K562 (cell line): Measurements from ENCODE around the gene SNX33. TPM values are rescaled to one million over a fixed set of nuclear protein-coding genes. Genes with fewer than 3 reads are reported as not detected.

ENCODE experiments used
- ATAC-seq: fragments of 200-7000 bp; cut with Tn5 transposase; 3 replicates; pipeline ENCODE4 v1.9.1; 2020; ENCODE audit warnings: moderate library complexity
- BruUV-seq: library from RNA; stranded (reverse); fragments of 400-500 nt; replicated peaks from 2 replicates; lab custom pipeline; 2021; lab: Mats Ljungman, UMichigan
- CTCF ChIA-PET: fragments of 300-600 bp; formaldehyde crosslinking; extraction: SDS; loops from one replicate; lab custom pipeline; 2021; ENCODE audit warnings: low intra/inter-chr PET ratio; lab: Yijun Ruan, JAX
- POLR2A ChIA-PET: fragments of 300-600, 350-650 bp; sonication (Branson Sonifier 250); formaldehyde crosslinking; extraction: SDS; loops from one replicate; lab custom pipeline; 2021; ENCODE audit warnings: antibody characterized with exemption, inconsistent platforms; lab: Yijun Ruan, JAX
- DNase-seq, 4 experiments: peaks; one replicate each; pipeline versions ENCODE4 v3.0.0 to v3.0.0-alpha.2; 2011 to 2018; ENCODE audit warnings: low spot score in 3 of 4, mixed read lengths in 3 of 4; ENCODE audit errors: extremely low read depth in 1 of 4
- FAIRE-seq: peaks from 2 replicates; lab custom pipeline; 2011; peaks lifted over from hg19 to GRCh38; lab: Jason Lieb, UNC
- H2AFZ ChIP-seq: 2 replicates; pipeline ENCODE4 v1.6.0; 2011; ENCODE audit warnings: low read depth, low read length, control low read depth, inconsistent platforms
- H3K27ac ChIP-seq: fragments of 200-600 bp; 3 replicates; pipeline ENCODE4 v1.8.0; 2011; ENCODE audit warnings: low read depth, mild to moderate bottlenecking, control low read depth, inconsistent platforms, low read length, moderate library complexity, mixed read lengths; ENCODE audit errors: extremely low read depth
- H3K27me3 ChIP-seq, 2 experiments: fragments of 300-600 bp in 1 of 2; 2 replicates in 1 of 2; 3 replicates in 1 of 2; pipeline versions ENCODE4 v1.6.0 to v1.8.0; 2011; ENCODE audit warnings: inconsistent platforms in 2 of 2, low read length in 2 of 2, mild to moderate bottlenecking in 1 of 2, mixed read lengths in 1 of 2, moderate library complexity in 1 of 2; ENCODE audit not compliant: control insufficient read depth in 2 of 2, insufficient read depth in 2 of 2
- H3K36me3 ChIP-seq: fragments of 300-600 bp; 3 replicates; pipeline ENCODE4 v1.8.0; 2011; ENCODE audit warnings: mild to moderate bottlenecking, low read length, inconsistent platforms; ENCODE audit not compliant: control insufficient read depth, insufficient read depth
- H3K4me1 ChIP-seq, 2 experiments: fragments of 200-600 bp in 1 of 2; replicated peaks in 1 of 2; 2 replicates in 1 of 2; 3 replicates in 1 of 2; pipeline versions ENCODE4 v1.5.1 to v1.8.0; 2011; ENCODE audit warnings: inconsistent platforms in 2 of 2, low read length in 2 of 2, mild to moderate bottlenecking in 1 of 2, mixed read lengths in 1 of 2, moderate library complexity in 1 of 2; ENCODE audit not compliant: control insufficient read depth in 2 of 2, insufficient read depth in 2 of 2
- H3K4me2 ChIP-seq: 2 replicates; pipeline ENCODE4 v1.6.1; 2011; ENCODE audit warnings: low read length, control low read depth, inconsistent platforms, mixed read lengths; ENCODE audit not compliant: insufficient read depth
- H3K4me3 ChIP-seq: fragments of 200-600 bp; sonication (generic), shearing (Covaris generic); 2 replicates; pipeline ENCODE4 v1.5.1; 2016; ENCODE audit warnings: control low read depth, inconsistent platforms
- H3K79me2 ChIP-seq: fragments of 200-600 bp; 3 replicates; pipeline ENCODE4 v1.8.0; 2011; ENCODE audit warnings: low read length, inconsistent platforms; ENCODE audit not compliant: control insufficient read depth, insufficient read depth
- H3K9ac ChIP-seq, 2 experiments: 2 replicates each; pipeline versions ENCODE4 v1.6.0 to v1.6.1; 2011; ENCODE audit warnings: low read depth in 2 of 2, low read length in 2 of 2, control low read depth in 1 of 2, inconsistent platforms in 1 of 2, mild to moderate bottlenecking in 1 of 2, mixed read lengths in 1 of 2; ENCODE audit not compliant: insufficient read depth in 1 of 2
- H3K9me1 ChIP-seq: one replicate; pipeline ENCODE4 v1.6.0; 2011; ENCODE audit warnings: inconsistent platforms, mild to moderate bottlenecking, low read length, moderate library complexity; ENCODE audit not compliant: control insufficient read depth, insufficient read depth
- H3K9me3 ChIP-seq: replicated peaks from 2 replicates; pipeline ENCODE4 v1.5.1; 2011; ENCODE audit warnings: low read depth, low read length, inconsistent platforms; ENCODE audit not compliant: control insufficient read depth, insufficient read depth
- H4K20me1 ChIP-seq: replicated peaks from 2 replicates; pipeline ENCODE4 v1.6.1; 2011; ENCODE audit warnings: low read length, inconsistent platforms, mixed read lengths; ENCODE audit not compliant: control insufficient read depth, insufficient read depth
- CBX8 ChIP-seq: fragments of 200-600 bp; sonication (generic); IDR thresholded peaks from 2 replicates; pipeline ENCODE4 v1.6.1; 2012; ENCODE audit warnings: borderline replicate concordance, mixed run types, low read depth, mild to moderate bottlenecking, moderate library complexity, mixed read lengths, low read length, control low read depth, inconsistent platforms; ENCODE audit not compliant: poor library complexity, severe bottlenecking; ENCODE audit errors: extremely low read depth
- CHCHD3 ChIP-seq: fragments of 250-450 bp; sonication (Bioruptor Pico); IDR thresholded peaks from 2 replicates; pipeline ENCODE4 v2.1.2; 2022; ENCODE audit warnings: mild to moderate bottlenecking
- CREM ChIP-seq: IDR thresholded peaks from 2 replicates; pipeline ENCODE4 v1.6.1; 2014; ENCODE audit warnings: antibody characterized with exemption, low read depth
- GTF2A2 ChIP-seq: IDR thresholded peaks from 2 replicates; pipeline ENCODE4 v1.6.1; 2016; ENCODE audit warnings: mild to moderate bottlenecking, missing genetic modification characterization, missing compliant biosample characterization
- MAFF ChIP-seq: IDR thresholded peaks from 2 replicates; pipeline ENCODE4 v1.6.1; 2012; ENCODE audit warnings: low read length, improper control_type of control experiment
- MAFK ChIP-seq: IDR thresholded peaks from 2 replicates; pipeline ENCODE4 v1.6.1; 2011; ENCODE audit warnings: low read length, improper control_type of control experiment
- MYNN ChIP-seq, 2 experiments: sonication (generic); formaldehyde crosslinking in 1 of 2; IDR thresholded peaks; 2 replicates each; pipeline versions ENCODE4 v1.5.0 to v1.6.1; 2016 to 2020; ENCODE audit warnings: antibody characterized with exemption in 1 of 2, missing genetic modification reagents in 1 of 2
- NELFE ChIP-seq: IDR thresholded peaks from 2 replicates; pipeline ENCODE4 v1.6.1; 2011; ENCODE audit warnings: mild to moderate bottlenecking; ENCODE audit not compliant: insufficient read depth, insufficient read length
- RFX5 ChIP-seq: IDR thresholded peaks from 2 replicates; pipeline ENCODE4 v1.6.1; 2011; ENCODE audit warnings: low read depth, mild to moderate bottlenecking, improper control_type of control experiment, low read length
- THRAP3 ChIP-seq: fragments of 450-650 bp; IDR thresholded peaks from 2 replicates; pipeline ENCODE4 v1.6.1; 2016; ENCODE audit warnings: mild to moderate bottlenecking, inconsistent platforms, borderline replicate concordance
- XRCC5 ChIP-seq: fragments of 200-400 bp; formaldehyde crosslinking; IDR thresholded peaks from 2 replicates; pipeline ENCODE4 v1.6.1; 2017; ENCODE audit warnings: low read depth, mild to moderate bottlenecking, low read length
- ZC3H8 ChIP-seq: fragments of 450-650 bp; IDR thresholded peaks from 2 replicates; pipeline ENCODE4 v1.6.1; 2017
- ZFP36 ChIP-seq: fragments of 150-350 bp; IDR thresholded peaks from 2 replicates; pipeline ENCODE4 v1.6.1; 2018; ENCODE audit warnings: low read length, low read depth; ENCODE audit not compliant: partially characterized antibody
- ZNF165 ChIP-seq: fragments of 250-450 bp; sonication (Bioruptor Pico); IDR thresholded peaks from 2 replicates; pipeline ENCODE4 v1.4.0; 2020; ENCODE audit warnings: borderline replicate concordance
- ZNF583 ChIP-seq: fragments of 250-450 bp; sonication (Bioruptor Pico); IDR thresholded peaks from 2 replicates; pipeline ENCODE4 v1.4.0; 2020
- ZNF589 ChIP-seq: fragments of 200-800 bp; sonication (Bioruptor generic); IDR thresholded peaks from 2 replicates; pipeline ENCODE4 v1.6.1; 2016; ENCODE audit warnings: low read depth, missing genetic modification characterization, missing compliant biosample characterization
- ZSCAN32 ChIP-seq: fragments of 450-650 bp; formaldehyde crosslinking; IDR thresholded peaks from 2 replicates; pipeline ENCODE4 v1.4.0; 2020; ENCODE audit warnings: mild to moderate bottlenecking, moderate library complexity
- WGBS: fragments of 100-300 bp; shearing (Covaris generic); methylation state at CpG from one replicate; pipeline ENCODE4 v1.1.6; 2016; ENCODE audit warnings: low coverage, mixed read lengths; ENCODE audit not compliant: insufficient coverage; ENCODE audit errors: missing lambda C conversion rate; 5-methylcytosine and 5-hydroxymethylcytosine counted together
- in situ Hi-C: fragments of 300-500 bp; cut with MboI; formaldehyde crosslinking; loops from 4 replicates; pipeline ENCODE4 v1.15.0; 2018; ENCODE audit warnings: inconsistent platforms, mixed read lengths
- intact Hi-C: fragments of 100-400 bp; cut with micrococcal nuclease; formaldehyde crosslinking; loops from 2 replicates; pipeline ENCODE4 v1.14.2; 2022
- polyA plus RNA-seq, 8 experiments: library from polyadenylated mRNA; depleted of rRNA in 4 of 8; stranded (reverse) in 5 of 8; unstranded in 3 of 8; fragments of >200 nt; fragmentation: Nextera tagmentation in 2 of 8; fragmentation: Illumina TruSeq in 1 of 8; extraction: Ambion mirVana in 2 of 8; extraction: Trizol in 1 of 8; gene quantifications; 2 replicates each; pipeline versions ENCODE4 v1.2.1 to v1.2.3, GENCODE V29; 2011 to 2014; ENCODE audit warnings: inconsistent platforms in 1 of 8, missing spikeins in 1 of 8
- total RNA-seq, 7 experiments: library from RNA; depleted of rRNA in 6 of 7; stranded (reverse); fragments of >200 nt in 6 of 7; fragmentation: Illumina TruSeq in 2 of 7; extraction: Trizol in 2 of 7; gene quantifications; 2 replicates each; pipeline versions ENCODE4 v1.2.1 to v1.2.3, GENCODE V29; 2011 to 2021; ENCODE audit warnings: low replicate concordance in 1 of 7
- TF ChIP-seq, protein P1 (sequence below), 2 experiments: fragments of 450-650 bp; conservative IDR thresholded peaks; 2 replicates each; pipeline ENCODE4 v1.6.1; 2017; ENCODE audit warnings: mild to moderate bottlenecking in 2 of 2, moderate library complexity in 2 of 2
- TF ChIP-seq, protein P2 (sequence below): fragments of 250-450 bp; sonication (Bioruptor Pico); IDR thresholded peaks from 2 replicates; pipeline ENCODE4 v1.6.1; 2021; ENCODE audit warnings: mild to moderate bottlenecking
- TF ChIP-seq, protein P3 (sequence below): fragments of 450-650 bp; formaldehyde crosslinking; IDR thresholded peaks from 2 replicates; pipeline ENCODE4 v1.4.0; 2022; ENCODE audit warnings: mild to moderate bottlenecking, moderate library complexity

The SNX33 gene
- total and polyA plus RNA-seq, 9 of the 15 experiments (the other 6 are each of a cell fraction or from before 2014, with no cell fraction given), result 1.4 to 14.1 (median 8.2) TPM

DNA sequence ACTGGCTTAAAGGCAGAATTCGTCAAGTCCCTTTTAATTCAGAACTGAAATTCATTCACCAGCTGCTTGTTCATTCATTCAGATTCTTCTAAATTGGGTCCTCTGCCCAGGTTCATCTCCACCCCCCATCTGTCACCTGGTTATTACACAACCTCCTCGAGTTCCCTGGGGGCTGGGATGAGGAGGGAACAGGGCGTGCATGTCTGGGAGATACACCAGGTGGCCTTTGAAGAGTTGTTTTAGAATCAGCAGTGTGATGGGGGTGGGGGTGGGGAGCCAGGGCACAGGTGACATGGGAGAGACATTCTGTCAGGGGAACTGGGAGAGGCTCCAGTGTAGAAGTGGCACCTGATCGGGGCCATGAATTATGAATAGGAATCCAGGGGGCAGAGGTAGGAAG, 8.2 kb downstream of the SNX33 start:
- WGBS, result 53% methylated on average over 4 of the region's 4 CpGs
- Histone ChIP-seq H3K9me1 (no peaks in the 10 kb centered on the region), H3K9ac (no peak overlapping the region), H3K36me3 (peaks cover 31% of the 10 kb centered on the region; the same call in 2 of the 3 replicates), H3K9me3 (no peaks in the 10 kb centered on the region), H3K4me3 (no peak overlapping the region), H3K4me2 (no peak overlapping the region), H3K27me3 (no peaks in the 10 kb centered on the region), H3K79me2 (peaks cover 34% of the 10 kb centered on the region), H4K20me1 (0 out of 2 replicates have a peak, but pooled peaks cover 7% of the 10 kb centered on the region), H2AFZ (no peak overlapping the region), H3K4me1 (peaks cover 18 to 36% of the 10 kb centered on the region in 2 experiments), H3K27ac (no peak overlapping the region)
- BruUV-seq, result no TSS peak
- TF ChIP-seq RFX5 (no peak), MAFF (no peak), MAFK (no peak), GTF2A2 (tag) (no peak), CHCHD3 (CRISPR knock-in tag) (no peak), MYNN (IDR thresholded peaks at IDR 0.05) (no peak), MYNN (CRISPR knock-in tag; IDR thresholded peaks at IDR 0.05) (no peak), THRAP3 (no peak), ZNF165 (CRISPR knock-in tag) (no peak), ZNF589 (CRISPR knock-in tag) (no peak), ZNF583 (CRISPR knock-in tag) (no peak), CBX8 (no peak), ZSCAN32 (no peak), ZFP36 (no peak), NELFE (no peak), CREM (no peak), XRCC5 (no peak), ZC3H8 (no peak)
- TF ChIP-seq, protein P1, sequence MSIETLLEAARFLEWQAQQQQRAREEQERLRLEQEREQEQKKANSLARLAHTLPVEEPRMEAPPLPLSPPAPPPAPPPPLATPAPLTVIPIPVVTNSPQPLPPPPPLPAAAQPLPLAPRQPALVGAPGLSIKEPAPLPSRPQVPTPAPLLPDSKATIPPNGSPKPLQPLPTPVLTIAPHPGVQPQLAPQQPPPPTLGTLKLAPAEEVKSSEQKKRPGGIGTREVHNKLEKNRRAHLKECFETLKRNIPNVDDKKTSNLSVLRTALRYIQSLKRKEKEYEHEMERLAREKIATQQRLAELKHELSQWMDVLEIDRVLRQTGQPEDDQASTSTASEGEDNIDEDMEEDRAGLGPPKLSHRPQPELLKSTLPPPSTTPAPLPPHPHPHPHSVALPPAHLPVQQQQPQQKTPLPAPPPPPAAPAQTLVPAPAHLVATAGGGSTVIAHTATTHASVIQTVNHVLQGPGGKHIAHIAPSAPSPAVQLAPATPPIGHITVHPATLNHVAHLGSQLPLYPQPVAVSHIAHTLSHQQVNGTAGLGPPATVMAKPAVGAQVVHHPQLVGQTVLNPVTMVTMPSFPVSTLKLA (conservative IDR thresholded peaks at IDR 0.05), result no peak
- TF ChIP-seq, protein P2, sequence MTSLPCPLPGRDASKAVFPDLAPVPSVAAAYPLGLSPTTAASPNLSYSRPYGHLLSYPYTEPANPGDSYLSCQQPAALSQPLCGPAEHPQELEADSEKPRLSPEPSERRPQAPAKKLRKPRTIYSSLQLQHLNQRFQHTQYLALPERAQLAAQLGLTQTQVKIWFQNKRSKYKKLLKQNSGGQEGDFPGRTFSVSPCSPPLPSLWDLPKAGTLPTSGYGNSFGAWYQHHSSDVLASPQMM (CRISPR knock-in tag), result no peak
- TF ChIP-seq, protein P3, sequence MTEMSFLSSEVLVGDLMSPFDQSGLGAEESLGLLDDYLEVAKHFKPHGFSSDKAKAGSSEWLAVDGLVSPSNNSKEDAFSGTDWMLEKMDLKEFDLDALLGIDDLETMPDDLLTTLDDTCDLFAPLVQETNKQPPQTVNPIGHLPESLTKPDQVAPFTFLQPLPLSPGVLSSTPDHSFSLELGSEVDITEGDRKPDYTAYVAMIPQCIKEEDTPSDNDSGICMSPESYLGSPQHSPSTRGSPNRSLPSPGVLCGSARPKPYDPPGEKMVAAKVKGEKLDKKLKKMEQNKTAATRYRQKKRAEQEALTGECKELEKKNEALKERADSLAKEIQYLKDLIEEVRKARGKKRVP (CRISPR knock-in tag), result no peak
- DNase-seq, result no peak
- ChIA-PET CTCF (no interaction called here), POLR2A (interaction anchor here (1.0 kb wide), 1 partner anchor 29 kb away, joined by 3 read pairs; no protein-coding TSS in a partner anchor)
- no peak for ATAC-seq
- intact Hi-C loops (no loop called here), in situ Hi-C loops (no loop called here)
- no peak for FAIRE-seq
